Fibroblast of skin of back (primary cell): ENCODE results near the gene JAG2.

ENCODE experiments used
- DNase-seq: peaks from one replicate; pipeline ENCODE4 v3.0.0-alpha.2; 2013

JAG2 gene

GRCh38 chr14:105138021-105138541, 30.5 kb downstream of the JAG2 start:
- DNase-seq = no peak

- DNase-seq = no peak
These were observed 31.0 kb downstream of the JAG2 start for GRCh38 chr14:105137481-105138020.

GRCh38 chr14:105136401-105137322, 31.9 kb downstream of the JAG2 start:
- no peak for DNase-seq

- no peak for DNase-seq
These were observed 32.7 kb downstream of the JAG2 start for GRCh38 chr14:105135700-105136395.

GRCh38 chr14:105132921-105133654, 35.5 kb downstream of the JAG2 start:
- DNase-seq = no peak

- DNase-seq = no peak
These were observed 37.3 kb downstream of the JAG2 start for GRCh38 chr14:105131241-105131640.

- no peak for DNase-seq
These were observed 40.5 kb downstream of the JAG2 start for GRCh38 chr14:105128059-105128458.

- DNase-seq = no peak
These were observed 41.6 kb downstream of the JAG2 start for GRCh38 chr14:105126981-105127329.

GRCh38 chr14:105126126-105126980, 42.2 kb downstream of the JAG2 start:
- DNase-seq = no peak

GRCh38 chr14:105124823-105125222, 43.8 kb downstream of the JAG2 start:
- no peak for DNase-seq

GRCh38 chr14:105123981-105124765, 44.4 kb downstream of the JAG2 start:
- DNase-seq = no peak

- DNase-seq = no peak
These were observed 45.4 kb downstream of the JAG2 start for GRCh38 chr14:105123064-105123665.

- DNase-seq = no peak
These were observed 48.5 kb downstream of the JAG2 start for GRCh38 chr14:105120056-105120455.

GRCh38 chr14:105119408-105120025, 49.1 kb downstream of the JAG2 start:
- no peak for DNase-seq

GRCh38 chr14:105118646-105119407, 49.7 kb downstream of the JAG2 start:
- DNase-seq = no peak

GRCh38 chr14:105117710-105118385, 50.7 kb downstream of the JAG2 start:
- no peak for DNase-seq

- DNase-seq = no peak
These were observed 51.3 kb downstream of the JAG2 start for GRCh38 chr14:105117257-105117646.

GRCh38 chr14:105116451-105117256, 51.9 kb downstream of the JAG2 start:
- no peak for DNase-seq
